GM19455 (cell line): ENCODE results near the gene BNIP3.

Source experiments
- ATAC-seq: cut with Tn5 transposase; IDR thresholded peaks from one replicate; pipeline ENCODE4 v1.9.1; 2021; ENCODE audit not compliant: unreplicated experiment

BNIP3 gene

DNA sequence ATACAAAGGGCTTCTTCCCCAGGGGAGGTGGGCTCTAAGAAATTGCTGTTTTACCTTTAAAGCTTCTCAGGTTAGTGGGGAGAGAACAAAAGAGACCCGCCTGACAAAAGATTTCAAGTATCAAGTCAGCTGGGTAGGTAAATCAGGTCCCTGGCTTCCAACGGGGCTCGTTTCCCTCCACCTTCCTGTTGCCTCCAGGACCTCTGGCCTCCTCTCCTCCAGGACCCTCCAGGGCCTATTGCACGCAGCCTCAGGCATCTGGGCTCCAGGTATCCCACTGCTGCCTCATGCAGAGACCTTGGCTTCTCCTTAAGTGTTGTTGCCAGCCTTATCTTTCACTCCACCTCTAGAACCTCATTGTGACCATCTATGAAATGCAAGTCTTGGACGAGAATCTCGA is 2.9 kb downstream of the BNIP3 start:
- ATAC-seq: no peak

DNA sequence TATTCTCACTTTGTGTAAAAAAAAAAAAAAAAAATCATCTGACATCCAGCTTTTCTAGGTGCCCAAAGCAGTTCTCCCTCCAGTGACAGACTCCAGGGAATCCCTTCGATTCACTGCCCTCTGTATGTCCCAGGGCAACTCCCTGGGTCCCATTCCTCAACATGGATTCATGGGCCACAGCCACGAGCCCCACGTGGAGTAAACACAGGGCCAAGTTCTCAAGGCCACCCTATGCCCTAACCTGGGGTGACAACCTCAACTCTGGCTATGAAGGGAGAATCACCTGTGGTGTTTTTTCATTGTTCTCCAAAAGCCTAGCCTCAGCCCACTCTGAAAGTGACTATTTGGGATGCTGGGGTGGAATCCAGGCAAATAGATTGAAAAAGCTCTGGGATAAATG is 3.4 kb downstream of the BNIP3 start:
- ATAC-seq: no peak

DNA sequence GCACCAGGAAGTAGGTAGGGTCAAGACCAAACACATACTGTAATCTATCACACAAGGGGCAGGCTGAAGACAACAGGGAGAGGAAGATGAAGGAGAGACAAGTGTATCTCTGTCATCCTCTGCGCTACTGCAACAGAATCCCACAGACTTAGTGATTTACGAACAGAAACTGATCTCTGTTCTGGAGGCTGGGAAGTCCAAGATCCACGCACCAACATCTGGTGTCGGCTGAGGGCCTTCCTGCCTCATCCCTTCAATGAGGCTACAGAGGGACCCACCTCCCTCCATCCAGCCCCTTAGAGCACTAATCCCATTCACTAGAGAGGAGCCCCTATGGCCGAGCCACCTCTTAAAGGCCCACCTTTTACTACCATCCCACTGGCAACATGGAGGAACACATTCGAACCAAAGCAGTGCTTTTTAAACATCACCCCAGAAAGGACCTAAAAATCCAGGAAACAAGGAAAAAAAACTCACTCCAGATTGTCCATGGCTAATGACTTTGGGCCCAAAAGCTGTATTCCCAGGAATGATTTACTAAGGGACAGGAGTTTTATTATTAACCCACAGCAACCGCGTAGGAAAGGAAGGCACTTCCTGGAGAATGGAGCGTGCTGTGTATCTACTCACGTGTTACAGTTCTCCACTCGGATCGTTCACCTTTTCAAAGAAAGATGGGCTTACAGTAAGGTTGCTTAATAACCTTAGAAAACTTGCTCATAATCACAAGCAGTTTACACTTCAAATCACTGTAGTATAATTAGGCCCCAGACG is 4.2 kb downstream of the BNIP3 start:
- ATAC-seq: no peak

DNA sequence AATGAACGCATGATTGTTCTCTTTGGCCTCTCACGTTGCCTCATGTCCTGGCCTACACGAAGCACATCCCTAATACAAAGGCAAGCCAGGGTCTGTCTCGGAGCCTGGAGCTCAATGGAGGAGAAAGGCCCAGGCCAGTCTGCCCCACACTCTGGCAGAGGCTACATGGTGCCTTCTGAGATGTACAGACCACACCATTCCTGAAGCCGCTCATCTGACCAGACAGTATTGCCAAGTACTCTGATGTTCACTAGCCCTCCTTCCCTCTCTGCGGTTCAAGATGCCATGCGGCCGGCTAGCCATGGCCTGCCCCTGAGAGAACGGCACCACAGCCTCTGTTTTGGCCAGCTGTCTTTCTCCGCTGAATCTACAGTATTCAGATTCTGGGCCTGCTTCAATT is 5.9 kb downstream of the BNIP3 start:
- no peak for ATAC-seq

DNA sequence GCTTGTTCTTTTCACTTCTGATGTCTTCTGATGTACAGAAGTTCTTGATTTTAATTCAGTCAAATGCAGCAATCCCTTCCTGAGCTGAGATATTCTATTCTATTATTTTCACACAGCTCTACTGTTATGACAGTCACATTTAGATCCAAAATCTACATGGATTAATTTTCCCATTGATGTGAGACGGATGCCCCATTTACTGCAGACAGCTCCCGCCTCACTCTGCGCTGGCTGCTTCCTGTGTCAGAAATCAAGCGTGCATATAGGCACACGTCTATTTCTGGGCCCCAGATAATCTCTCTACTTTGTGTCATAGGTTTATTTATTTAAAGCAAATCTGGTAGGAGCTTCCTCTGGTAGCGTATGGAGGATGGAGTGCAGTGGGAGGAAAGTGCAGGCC is 6.7 kb downstream of the BNIP3 start:
- ATAC-seq: no peak

DNA sequence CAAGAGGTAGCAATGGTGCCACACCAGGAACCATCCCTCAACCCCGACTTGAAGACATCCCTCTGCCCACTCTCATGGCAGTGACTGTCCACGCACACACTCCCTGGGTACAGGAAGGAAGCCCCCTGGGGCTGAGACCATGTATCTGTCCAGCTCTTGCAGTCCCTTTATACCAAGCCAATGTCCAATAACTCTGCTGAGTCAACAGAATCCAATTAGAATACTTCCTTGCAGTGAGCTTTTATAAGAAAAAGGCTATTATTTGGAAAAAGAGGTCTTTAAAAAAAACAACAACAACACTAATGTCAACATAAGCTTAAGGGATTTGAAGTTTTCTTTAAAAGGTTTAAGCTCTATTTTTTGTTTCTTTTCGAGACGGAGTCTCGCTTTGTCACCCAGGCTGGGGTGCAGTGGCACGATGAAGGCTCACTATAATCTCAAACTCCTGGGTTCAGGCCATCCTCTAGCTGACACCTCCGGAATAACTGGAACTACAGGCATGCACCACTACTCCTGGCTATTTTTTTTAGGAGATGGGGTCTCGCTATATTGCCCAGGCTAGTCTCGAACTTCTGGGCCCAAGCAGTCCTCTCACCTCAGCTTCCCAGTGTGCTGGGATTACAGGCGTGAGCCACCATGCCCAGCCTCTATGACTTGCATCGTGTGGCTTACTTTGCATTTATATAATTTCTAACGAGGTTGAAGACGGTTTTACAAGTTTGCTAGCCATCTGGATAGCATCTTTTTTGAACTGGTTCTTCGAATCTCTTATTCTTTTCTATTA is 7.5 kb downstream of the BNIP3 start:
- ATAC-seq: no peak

DNA sequence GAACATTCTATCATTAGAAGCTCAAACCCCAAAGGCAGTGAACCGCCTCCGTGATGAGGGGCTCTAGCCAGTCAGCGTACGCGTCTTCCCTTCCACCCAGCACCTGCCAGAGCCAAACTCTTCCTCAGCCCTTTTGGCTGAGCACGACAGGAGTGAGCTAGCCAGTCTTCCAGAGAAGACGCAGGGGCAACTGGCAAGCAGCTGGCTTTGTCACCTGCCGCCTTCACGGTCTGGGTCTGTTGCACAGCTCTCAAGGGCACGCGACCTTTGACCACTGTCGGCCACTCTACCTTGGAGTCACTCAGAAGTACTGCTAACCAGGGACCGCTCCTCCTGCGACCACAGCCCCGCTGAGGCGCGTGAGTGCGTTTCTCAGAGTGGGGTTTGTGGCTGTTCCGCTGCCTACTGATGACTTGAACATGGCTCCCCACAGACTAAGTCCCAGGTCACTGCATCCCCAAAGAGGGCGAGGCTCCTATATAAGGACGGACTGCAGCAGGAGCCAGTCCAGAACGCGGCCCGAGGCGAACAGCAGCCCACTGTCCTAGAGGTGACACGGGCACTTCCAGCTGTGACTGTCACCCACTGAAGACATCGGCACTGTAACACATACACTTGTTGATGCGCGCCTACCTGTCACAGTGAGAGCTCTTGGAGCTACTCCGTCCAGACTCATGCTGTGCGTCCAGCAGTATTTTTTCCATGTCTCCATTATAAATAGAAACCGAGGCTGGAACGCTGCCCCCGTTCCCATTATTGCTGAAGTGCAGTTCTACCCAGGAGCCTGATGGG is 8.4 kb downstream of the BNIP3 start:
- ATAC-seq: no peak

DNA sequence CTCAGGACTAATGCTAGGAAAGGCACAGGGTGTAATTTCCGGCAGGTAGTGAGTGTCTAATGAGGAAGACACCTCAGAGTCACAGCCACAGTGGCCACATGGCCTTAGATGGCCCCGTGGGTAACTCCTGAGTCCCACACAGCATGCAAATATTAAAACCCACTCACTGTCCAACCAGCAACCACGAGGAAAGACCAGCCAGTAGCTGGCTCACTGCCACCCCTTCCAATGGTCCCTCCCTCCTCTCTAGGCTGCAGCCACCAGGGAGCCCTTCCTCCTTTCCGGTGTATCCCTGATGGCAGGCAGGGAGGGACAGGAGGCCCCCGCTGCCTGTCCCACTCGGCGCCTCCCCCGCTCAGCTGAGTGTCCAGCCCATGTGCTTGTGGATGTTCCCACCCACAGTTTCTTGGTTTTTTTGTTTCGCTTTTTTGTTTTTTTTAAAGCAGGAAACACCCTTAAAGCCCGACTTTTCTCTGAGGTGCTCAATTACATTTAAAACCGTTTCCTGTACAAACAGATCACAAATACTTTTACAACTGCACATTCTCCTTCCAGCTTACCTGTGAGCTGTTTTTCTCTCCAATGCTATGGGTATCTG is 9.2 kb downstream of the BNIP3 start:
- ATAC-seq: no peak

DNA sequence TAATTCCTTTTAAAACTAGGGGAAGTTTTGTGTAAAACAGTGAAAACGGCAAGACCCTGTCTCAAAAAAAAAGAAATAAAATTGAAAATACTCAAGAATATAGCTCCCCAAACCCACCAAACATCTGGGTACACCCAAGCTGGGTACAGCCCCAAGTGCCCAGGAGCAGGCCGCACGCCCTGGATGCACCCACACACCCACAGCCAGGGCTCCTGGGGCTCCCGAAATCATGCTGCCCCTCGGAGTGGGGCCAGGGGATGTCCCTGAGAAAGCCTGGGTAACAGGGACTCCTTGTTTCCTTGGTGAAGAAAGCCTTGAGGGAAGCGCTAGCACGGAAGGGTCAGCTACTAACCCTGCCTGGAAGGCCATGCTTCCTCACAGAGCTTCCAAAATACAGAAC is 10.1 kb downstream of the BNIP3 start:
- no peak for ATAC-seq

DNA sequence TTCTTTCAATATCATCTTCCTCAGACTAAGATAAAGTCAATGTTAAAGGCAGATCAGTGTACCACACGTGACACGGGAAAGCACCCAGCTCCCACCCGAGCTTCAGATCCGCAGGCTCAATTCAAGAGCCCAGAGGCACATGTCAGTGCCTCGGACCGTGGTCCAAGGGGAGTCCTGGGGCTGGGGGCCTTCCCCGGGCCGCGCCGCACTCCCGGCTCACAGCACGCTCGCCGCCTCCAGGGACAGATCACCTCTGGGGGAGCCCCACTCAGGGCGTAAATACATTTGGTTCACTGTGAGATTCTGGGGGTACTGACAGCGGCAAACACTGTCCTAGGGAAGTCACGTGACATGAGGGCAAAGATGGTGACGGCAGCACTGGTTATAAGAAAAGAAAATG is 10.8 kb downstream of the BNIP3 start:
- ATAC-seq: no peak

DNA sequence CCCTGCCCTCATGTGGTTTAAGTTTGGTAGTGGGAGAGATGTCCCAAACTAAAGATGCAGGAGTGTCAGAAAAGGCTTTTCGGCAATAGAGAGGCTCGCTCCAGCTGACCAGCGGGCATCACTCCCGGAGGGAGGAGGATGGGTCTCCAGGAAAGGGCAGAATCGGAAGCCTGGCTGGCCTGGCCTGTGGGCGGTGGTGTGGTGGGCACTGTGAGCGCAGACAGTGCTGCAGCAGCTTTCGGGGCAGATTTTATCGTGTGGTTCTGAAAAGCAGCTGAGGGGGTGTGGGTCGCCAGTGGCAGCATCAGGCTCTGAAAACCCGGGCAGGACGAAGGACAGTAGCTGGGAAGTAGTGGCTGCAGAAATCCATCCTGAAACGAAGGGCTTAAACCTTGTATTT is 12.8 kb downstream of the BNIP3 start:
- ATAC-seq: no peak

DNA sequence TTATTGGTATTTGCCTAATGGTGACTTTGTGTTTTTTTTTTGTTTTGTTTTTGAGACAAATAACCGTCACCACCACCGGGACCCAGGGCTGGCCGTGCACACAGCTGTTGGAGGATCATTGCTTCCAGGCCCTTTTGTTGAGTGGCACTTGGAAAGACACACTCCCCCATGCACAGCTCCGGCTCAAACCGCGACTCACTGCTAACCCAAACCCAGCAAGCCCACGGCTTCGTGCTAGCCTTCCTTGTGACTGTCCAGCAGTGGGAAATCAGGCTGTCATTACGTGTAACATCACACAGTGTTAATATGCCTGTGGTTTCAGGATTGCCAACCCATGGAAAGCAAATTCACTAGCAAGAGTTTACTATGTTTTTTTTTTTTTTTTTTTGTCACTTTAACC is 17.4 kb downstream of the BNIP3 start:
- no peak for ATAC-seq

DNA sequence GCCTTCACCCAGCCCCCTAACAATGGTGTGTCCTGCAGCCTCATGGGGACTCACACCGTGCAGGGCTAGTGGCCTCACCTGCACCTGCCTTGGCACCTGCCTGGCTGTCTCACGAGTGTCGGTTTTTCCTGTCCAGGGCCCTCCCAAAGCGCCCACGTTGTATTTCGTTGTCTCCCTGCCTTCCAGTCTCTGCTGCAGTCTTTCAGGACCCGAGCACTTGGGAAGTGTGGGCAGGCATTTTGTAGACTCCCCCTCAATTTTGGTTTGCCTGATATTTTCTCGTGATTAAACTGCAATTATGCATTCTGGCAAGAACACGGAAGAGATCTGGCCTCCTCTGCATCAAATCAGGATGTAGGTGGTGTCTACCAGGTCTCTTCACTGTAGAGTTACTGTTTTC is 17.9 kb downstream of the BNIP3 start:
- no peak for ATAC-seq

DNA sequence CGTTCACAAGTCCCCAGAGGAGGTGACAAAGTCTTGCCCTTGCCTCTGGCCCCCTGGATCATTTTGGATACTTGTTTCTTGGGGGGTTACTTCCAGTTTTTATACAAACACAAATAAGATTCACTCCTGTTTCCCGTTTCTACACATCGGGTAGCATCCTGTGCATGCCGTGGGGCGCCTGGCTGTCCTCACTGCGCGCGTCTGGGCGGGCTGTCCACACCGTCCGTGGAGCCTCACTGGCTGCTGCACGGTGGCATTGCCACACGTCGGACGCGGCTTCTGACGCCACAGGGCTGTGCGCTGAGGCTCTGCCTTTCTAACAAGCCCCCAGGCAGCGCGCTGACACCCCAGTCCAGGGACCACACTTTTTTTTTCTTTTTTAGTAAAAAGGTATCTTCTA is 18.4 kb downstream of the BNIP3 start:
- ATAC-seq: no peak

DNA sequence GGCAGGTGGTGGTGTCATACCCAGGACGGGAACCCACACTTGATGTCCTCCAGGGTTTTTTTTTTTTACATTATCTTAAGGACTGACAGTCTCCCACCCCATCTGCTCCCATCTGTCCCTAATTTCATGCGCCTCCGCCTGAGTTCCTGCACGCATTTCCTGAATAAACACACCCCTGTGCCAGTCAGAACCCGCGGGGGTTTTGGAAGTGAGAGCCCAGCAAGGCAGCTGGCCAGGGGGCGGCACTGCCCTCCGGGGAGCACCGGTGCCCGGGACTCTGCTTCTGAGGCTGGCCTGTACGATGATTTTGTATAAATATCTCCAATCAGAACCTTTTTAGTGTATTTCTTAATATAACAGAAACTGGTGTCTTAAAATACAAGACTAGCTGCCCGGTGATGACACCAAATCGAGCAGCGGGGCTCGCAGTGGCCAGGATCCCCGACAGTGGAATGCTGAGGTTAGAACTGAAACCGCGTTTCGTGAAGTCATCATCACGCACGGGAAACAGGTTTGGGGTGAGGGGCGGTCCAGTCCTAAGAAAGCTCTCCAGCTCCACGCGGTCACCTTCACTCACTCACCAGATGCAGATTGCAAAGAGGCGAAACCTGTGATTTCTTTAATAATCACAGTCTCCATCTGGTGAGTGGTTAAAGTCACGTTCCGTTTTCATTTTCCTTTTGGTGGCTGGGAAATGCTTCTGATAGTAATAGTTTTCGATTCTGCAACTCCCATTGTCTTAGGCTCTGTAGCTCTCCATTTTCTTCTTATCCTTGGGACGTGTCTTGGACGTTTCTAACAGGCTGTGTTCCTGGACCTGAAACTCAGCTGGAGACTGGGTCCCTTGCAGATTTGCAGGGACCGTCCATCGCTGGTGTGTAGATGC is 19.7 kb downstream of the BNIP3 start:
- no peak for ATAC-seq

DNA sequence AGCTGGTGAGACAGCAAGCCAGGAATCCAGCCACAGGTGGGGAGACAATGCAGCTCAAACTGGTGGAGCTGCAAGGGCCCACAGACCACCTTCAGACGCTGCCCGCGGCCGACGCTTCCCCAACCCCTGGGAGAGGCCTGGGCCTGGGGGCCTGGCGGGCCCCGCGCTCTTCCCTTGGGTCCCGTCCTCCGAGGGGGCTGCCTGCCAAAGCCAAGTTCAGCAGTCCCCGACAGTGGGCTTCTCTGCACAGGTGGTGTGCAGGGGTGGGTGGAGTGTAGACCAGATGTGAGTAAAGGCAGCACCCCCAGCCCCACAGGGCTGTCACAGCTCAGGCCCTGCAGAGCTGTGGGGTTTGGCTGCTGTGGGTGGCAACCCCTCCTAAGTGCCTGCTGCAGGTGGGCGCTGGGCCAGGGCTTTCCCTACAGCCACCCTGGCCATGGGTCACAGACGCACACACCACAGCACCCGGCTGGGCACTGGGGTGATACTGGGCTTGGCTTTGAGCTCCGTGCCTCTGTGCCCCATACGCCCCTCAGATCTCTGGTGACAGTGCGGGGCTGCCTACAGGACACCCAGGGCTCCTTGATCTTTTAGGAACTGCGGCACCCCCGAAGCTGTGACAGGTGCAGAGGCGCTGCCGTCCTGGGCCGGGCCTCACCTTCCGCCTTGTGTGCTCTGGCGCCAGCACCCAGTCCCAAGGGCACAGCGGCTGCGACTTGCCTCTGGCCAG is 20.5 kb downstream of the BNIP3 start:
- ATAC-seq: no peak

DNA sequence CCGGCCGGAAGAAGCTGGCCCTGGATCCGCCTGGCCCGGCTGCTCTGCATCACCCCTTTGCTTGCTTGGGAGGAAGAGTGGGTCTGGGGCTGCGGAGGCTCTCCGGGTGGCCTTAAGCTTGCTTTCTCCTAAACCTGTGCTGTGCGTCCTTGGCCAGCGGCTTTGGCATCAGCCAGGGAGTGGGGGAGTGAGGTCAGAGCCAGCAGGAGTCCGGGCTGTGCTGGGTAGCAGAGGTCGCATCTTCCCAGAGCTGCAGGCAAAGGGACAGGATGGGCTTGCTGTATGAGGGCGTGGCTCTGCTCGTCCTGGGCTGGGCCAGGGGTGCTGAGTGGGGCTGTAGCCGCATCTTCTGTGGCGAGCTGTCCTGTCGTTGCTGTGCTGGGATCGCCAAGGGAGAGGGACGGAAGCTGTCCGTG is 21.1 kb downstream of the BNIP3 start:
- ATAC-seq: no peak

DNA sequence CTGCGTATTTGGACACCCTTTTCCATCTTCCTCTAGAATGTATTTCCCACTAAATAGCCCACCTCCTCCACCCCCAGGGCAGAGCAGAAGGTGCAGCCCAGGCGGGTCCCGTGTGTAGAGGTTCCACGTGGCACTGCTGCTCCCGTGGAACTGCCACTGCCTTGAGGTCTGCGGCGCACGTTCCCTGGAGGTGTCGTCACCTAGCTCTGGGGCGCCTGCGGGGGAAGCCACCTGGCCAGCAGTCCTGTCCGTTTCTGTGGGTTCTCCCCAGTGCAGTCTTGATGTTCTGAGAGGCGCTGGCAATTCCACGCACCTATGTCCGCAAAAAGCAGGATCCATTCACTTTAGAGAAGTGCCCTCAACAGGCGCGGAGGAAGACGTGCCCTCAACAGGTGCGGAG is 21.9 kb downstream of the BNIP3 start:
- ATAC-seq: no peak

DNA sequence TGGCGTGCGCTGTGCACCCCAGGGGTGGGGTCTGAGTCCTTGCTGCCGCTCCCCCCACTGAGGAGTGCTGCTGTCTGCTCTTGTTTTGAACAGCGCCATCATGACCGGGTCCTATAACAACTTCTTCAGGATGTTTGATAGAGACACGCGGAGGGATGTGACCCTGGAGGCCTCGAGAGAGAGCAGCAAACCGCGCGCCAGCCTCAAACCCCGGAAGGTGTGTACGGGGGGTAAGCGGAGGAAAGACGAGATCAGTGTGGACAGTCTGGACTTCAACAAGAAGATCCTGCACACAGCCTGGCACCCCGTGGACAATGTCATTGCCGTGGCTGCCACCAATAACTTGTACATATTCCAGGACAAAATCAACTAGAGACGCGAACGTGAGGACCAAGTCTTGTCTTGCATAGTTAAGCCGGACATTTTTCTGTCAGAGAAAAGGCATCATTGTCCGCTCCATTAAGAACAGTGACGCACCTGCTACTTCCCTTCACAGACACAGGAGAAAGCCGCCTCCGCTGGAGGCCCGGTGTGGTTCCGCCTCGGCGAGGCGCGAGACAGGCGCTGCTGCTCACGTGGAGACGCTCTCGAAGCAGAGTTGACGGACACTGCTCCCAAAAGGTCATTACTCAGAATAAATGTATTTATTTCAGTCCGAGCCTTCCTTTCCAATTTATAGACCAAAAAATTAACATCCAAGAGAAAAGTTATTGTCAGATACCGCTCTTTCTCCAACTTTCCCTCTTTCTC is 26.0 kb downstream of the BNIP3 start:
- no peak for ATAC-seq
